Stimulated activated CD8-positive, alpha-beta memory T cell treated with anti-CD3 and anti-CD28 coated beads, Interleukin-4, amount 100 ng/mL, for 4 hours (primary cell): ENCODE results near the gene DCAF10.
"Not testable (repeated sequence)": the region's sequence is repeated elsewhere in the genome, so short reads cannot be mapped to it uniquely, and the experiment has no call there.

ENCODE experiments used
- DNase-seq, 2 donors: peaks; one replicate each; pipeline ENCODE4 v3.0.0-alpha.2; 2020; ENCODE audit warnings: low read depth in 2 of 2, low spot score in 1 of 2

Gene DCAF10

DNA sequence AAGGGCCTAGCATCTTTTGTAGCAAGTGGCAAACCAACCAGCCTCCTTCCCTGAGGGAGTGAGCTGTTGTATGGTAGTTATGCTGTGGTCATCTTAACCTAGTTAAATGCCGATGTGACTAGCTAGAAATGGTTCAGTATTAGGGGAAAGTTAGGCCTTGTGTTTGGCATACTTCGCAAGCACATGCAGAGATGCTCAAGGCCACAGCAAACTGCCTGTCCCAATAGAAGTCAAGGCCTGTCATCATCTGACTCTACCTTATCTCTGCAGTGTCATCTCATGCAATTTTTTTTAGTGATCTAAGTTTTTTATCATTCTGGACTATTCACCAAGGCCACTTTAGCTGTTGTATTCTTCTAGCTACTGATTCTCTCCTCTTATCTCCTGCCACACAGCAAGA, 10.5 kb upstream of the DCAF10 start:
- DNase-seq: no peak

DNA sequence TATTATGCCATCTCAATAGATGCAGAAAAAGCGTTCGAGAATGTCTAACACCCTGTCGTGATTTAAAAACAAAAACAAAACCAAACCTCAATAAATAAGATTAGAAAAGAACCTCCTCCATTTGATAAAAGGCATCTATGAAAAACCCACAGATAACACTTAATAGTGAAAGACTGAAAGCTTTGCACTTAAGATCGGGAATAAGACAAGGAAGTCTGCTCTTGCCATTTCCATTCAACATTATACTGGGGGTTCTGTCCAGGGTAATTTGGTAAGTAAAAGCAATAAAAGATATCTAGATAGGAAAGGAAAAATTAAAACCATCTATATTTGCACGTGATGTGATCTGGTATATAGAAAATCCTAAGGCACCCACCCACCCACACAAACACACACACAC, 8.5 kb upstream of the DCAF10 start:
- no peak for DNase-seq

DNA sequence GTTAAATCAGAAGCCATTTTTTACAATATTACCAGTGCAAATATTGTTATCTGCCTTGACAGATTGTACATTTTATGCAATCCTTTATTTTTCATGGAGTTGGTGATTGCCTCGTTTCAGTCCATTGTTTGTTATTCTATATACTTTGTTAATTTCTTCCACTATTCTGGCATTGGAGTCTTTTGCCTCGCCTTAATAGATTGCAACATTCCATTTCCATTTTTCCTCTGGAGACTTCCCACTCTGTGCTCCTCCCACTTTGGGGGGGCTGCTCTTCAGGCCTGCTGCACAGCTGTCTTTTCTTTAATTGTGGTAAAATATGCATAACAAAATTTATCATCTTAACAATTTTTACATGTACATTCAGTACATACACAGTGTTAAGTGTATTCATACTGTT, 4.4 kb upstream of the DCAF10 start:
- DNase-seq: no peak

DNA sequence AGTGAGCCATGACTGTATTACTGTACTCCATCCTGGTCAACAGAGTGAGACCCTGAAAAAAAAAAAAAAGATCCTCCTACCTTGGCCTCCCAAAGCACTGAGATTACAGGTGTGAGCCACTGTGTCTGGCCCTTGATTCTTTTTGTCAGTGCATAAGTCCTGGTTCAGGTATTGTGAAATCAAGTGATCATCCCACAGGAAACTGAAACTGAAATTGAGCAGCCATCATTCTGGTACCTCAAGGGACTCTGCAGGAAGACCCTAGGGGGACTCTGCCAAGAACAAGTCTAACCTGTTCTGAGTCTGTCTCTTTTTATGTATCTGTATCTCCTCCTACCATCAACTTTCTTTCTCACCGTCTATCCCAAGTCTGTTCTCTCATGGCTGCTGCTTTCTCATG, 1.9 kb upstream of the DCAF10 start:
- DNase-seq: no peak

DNA sequence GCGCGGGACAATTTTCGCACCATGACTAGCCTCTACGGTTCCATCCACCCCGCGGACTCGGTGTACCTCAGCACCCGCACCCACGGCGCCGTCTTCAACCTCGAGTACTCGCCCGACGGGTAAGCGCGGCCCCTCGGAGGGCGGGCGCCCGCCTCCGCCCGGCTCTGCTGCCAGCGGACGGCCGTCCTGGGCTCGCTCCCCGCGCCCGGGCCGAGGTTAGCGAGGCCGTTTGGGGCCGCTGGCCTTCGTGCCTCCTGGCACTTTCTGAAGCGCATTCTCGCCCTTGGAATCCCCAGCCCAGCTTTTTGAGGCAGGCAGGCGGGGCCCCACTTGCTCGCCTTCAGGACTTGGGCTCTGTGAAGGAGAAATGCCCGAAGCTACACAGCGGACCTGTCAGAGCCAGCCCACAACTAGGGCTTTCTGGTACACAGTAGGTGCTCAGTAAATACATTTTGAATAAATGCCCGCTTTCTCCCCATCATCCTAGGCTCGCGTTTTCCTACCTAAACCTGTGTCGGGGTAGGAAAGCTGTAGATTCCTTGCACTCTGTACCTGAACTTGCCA, 772 bp downstream of the DCAF10 start:
- DNase-seq: no peak

DNA sequence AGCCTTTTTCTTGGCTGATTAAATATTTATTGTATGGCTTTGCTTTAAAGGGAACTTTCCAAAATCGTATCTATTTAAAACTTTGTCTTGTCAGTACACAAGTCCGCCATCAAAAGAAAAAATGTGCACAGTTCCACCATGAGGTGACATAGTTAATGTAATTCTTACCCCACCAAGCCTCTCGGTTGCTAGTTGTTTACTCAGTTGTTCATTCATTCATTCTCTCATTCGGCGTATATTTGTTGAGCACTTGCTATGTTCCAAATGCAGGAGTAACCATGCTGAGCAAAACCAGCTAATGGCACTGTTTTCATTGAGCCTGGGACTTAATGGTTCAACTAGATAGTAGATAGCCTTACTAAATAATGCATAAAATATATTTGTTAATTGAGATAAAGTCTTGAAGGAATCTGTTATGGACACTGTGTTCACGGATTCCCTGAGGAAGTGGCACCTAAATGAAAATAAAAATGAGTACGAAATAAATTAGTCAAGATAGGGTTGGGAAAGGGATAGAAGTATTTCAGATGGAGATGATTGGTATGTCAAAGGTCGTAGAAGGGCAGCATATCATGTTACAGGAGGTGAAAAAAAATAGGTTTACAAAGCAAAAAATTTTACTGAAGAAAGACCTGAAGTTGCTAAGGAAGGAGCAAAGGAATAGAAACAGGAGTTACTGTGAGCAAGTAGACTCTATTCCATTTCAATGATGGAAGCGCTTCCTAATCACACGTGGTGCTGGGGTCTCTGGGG, 1.5 kb downstream of the DCAF10 start:
- DNase-seq: no peak

DNA sequence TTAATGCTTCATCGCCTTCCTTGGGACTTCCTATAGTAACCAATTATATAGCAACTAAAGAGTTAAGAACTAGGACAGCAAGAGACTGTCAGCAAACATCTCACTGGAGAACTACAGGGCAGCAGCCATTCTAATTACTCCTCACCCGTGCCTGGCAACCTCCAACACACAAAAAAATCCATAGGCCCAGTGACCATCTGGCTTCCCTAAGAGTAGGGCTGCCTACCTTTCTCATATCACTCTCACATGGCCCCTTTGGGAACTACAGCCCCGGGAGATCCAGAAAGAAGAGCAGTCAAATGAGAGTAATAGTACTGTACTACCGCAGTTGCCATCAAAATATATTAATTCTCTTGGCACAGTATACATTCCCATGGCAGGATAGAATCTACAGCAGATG, 5.7 kb downstream of the DCAF10 start:
- no peak for DNase-seq

DNA sequence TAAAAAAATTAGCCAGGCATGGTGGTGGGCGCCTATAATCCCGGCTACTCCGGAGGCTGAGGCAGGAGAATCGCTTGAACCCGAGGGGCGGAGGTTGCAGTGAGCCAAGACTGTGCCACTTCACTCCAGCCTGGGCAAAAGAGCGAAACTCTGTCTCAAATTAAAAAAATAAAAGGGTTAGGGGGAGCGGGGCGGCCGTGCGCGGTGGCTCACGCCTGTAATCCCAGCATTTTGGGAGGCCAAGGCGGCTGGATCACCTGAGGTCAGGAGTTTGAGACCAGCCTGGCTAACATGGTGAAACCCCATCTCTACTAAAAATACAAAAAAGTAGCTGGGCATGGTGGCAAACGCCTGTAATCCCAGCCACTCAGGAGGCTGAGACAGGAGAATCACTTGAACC, 9.1 kb downstream of the DCAF10 start:
- not testable (repeated sequence) for DNase-seq

DNA sequence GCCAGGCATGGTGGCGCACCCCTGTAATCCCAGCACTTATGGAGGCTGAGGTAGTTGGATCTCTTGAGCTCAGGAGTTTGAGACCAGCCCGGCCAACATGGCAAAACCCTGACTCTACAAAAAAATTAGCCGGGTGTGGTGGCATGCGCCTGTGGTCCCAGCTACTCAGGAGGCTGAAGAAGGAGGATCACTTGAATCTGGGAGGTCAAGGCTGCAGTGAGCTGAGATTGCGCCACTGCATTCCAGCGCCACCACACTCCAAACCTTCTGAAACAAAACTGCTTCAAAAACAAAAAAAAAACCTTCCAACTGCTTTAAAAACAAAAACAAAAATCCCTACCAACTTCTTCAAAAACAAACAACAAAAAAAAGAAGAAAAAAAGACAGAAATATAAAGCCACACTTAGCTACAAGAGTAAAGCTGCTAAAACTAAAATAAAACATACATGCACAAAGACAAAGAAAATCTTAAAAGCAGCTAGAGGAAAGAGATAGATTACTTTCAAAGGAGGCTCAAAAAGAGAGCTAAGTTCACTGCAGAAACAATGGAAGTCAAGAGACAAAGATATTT, 11.4 kb downstream of the DCAF10 start:
- DNase-seq: no peak

DNA sequence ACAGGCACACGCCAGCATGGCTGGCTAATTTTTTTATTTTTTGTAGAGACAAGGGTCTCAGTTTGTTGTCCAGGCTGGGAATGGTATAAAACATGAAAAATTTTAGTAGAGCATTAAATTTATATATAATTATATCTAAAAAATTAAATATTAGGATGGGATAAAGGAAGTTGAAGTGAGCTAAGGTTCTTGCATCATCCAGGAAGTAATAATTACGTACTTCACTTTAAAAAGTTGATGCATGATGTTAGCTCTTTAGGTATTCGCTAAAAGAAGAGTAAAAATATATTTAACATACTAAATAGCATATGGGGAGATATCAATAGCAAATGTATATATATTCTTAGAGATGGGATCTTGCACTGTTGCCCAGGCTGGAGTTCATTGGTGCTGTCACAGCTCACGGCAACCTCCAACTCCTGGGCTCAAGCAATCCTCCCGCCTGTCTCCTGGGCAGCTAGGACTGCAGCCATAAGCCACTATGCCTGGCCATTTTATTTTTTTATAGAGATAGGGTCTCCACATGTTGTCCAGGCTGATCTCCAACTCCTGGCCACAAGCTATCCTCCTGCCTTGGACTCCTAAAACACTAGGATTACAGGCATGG, 12.3 kb downstream of the DCAF10 start:
- DNase-seq: no peak

DNA sequence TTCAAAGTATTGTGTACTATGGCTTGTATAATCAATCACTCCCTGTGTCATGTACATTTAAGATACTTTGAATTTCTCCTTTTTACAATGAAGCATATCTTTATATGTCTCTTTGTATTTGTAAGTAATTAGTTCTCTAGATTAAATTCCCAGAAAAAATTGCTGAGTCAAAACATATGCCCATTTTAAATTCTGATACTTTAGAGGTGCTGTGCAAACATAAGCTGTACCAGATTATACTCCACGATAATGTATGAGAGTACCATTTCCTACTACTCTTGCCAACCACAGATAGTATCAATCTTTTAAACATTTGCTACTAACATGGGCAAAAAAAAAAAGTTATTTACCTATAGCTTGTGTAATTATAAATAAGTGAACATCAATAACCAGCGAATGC, 18.3 kb downstream of the DCAF10 start:
- no peak for DNase-seq

DNA sequence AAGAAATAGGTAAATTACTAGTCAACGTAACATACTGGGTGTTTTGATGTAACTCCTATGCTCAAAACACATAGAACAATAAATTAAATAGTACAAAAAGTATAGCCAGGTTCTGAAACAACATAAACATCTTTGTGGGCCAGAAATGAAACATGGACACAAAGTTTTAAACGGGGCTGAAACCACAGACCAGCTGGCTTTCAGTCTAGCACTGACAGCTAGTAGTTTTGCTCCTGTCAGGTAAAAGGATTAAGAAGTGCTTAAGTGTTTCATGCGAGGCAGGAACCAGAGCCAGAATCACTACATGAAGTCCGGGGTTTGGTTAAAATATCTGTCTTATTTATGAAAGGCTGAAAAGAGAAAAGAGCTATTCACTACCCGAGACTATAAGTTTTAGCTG, 19.5 kb downstream of the DCAF10 start:
- DNase-seq: no peak

DNA sequence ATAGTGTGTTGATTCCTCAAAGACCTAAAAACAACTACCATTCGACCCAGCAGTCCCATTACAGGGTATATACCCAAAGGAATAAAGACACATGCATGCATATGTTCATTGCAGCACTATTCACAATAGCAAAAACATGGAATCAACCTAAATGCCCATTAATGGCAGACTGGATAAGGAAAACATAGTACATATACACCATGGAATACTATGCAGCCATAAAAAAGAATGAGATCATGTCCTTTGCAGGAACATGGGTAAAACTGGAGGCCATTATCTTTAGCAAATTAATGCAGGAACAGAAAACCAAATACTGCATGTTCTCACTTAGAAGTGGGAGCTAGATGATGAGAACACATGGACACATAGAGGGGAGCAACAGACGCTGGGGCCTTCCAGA, 24.6 kb downstream of the DCAF10 start:
- DNase-seq: not testable (repeated sequence)

DNA sequence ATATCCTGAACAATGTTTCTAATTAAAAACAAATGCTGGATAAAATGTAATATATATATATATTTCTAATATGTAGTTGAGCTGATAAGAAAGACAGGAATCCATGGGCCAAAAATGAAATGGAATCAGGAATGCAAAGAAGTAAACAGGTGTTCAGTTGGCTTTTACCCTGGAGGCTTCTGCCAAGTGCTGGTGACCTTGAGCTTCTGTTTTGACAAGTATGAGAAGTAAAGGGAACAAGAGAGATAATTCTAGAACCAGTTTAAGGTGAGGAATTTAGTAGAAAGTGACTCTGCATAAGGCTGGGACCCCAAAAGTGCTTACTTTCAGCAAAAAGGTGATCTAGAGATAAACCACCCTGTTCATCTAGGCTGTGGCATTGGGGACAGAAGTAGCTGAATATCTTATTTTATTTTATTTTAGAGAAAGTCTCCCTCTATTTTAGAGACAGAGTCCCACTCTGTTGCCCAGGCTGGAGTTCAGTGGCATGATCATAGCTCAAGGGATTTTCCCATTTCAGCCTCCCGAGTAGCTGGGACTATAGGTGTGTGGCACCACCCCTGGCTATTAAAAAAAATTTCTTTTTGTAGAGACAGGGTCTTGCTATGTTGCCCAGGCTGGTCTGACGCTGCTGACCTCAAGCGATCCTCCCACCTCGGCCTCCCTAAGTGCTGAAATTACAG, 27.0 kb downstream of the DCAF10 start:
- DNase-seq: no peak

DNA sequence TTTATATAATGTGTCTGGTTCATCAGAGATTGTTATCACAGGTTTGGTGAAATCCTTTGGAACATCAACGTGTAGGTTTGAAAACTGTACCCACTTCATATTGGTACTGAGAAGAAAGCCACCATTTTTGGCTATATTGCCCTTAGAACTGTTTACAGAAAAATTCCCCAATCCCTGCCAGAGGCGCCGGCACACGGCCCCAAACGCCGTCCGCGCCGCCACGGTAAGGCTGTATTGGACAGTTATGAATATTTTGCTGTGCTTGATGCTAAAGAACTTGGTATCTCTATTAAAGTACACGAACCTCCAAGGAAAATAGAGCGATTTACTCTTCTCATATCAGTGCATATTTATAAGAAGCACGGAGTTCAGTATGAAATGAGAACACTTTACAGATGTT, 35.2 kb downstream of the DCAF10 start:
- DNase-seq: no peak

DNA sequence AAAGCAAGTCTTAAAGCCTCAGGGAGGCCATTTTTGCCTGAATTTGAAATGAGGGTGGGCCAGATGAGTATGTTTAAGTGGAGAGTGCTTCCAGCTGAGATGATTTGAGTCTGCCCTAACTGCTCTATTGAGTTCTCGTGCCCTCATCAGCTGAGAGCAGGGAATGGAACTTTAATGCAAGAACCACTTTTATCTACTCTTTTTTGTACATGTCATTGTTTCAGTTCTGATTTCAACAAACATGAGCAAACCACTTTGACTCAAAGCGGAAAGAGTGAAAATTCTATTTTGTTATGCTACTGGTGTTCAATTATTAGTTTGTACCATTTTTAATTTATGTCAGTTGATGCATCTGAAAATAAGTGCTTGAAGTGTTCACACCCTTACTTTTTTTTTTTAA, 35.8 kb downstream of the DCAF10 start:
- no peak for DNase-seq

DNA sequence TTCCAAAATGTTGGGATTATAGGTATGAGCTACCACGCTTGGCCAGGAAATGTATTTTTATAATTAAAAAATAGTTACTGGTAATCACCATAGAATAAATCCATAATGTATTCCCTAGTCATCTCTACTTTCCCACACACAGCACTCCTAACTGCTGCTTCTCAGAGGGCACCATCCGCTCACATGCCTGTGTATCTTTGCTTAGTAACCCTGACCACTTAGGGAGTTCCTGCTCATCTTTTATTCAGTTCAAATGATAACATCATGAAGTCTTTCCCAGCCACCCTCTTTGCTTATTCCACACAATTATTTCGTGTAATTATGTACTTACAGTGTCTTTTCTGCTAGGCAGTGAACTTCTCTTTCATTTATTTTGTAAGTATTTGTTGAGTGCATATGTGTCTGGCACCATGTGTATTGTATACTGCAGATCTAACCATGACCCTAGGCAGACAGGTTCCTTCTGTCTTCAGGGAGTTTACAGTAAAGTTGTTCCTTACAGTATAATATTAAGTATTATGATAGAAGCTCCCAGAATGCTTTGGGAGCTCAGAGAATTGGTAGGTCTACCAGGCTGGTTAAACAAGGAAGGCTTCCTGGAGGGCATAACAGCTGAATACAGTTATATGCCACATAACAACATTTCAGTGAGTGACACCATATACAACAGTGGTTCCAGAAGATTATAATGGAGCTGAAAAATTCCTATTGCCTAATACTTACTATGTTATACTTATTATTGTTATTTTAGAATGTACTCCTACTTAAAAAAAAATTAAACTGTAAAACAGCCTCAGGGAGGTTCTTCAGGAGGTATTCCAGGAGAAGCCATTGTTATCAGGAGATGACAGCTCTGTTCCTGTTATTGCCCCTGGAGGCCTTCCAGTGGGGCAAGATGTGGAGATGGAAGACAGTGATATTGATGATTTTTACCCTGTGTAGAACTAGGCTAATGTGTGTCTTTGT, 39.2 kb downstream of the DCAF10 start:
- DNase-seq: no peak

DNA sequence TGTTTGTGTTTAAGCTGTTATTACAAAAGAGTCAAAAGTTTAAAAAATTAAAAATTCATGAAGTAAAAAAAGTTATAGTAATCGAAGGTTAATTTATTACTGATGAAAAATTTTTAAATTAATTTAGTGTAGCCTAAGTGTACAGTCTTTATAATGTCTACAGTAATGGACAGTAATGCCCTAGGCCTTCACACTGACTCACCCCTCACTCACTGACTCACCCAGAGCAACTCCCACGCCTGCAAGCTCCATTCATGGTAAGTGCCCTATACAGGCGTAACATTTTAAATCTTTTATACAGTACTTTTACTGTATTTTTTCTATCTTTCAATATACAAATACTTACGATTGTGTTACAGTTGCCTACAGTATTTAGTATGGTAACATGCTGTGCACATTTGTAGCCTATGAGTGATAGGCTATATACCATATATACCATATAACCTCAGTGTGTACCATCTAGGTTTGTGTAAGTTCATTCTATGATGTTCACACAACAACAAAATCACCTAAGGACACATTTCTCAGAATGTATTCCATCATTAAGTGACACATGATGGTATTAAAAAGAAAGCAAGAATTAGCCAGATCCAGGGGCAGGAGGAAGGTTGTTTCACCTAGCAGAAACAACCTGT, 40.1 kb downstream of the DCAF10 start:
- DNase-seq: no peak

DNA sequence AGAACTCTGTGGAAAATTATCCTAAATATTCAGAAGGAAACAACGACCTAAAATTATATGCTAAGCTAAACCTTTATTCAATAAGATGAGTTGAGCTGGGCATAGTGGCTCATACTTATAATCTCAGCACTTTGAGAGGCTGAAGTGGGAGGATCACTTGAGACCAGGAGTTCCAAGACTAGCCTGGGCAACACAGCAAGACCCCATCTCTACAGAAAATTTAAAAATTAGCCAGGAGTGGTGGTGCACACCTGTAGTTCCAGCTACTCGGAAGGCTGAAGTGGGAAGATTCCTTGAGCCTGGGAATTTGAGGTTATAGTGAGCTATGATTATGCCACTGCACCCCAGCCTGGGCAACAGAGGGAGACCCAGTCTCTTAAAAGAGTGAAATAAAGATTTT, 51.6 kb downstream of the DCAF10 start:
- no peak for DNase-seq

DNA sequence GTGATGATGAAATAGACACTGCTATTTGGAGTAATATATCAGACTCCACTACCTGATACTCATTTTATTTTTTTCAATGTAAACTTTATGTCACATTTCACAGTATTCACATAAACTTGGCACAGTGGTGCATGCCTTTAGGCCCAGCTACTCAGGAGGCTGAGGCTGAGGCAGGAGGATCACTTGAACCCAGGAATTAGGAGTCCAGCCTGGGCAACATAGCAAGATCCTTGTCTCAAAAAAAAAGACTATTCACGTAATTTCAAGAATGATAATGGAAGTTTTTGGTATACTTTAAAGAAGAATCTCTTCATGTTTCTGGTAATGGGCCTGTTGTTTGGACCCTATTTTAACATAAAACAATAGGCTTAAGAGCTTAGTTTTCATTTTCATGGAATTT, 56.0 kb downstream of the DCAF10 start:
- no peak for DNase-seq
